HepG2 (cell line): ENCODE data around the gene DLG3. TPM values are rescaled to one million over a fixed set of nuclear protein-coding genes. Genes with fewer than 3 reads are reported as not detected.

ENCODE experiments used
- HNRNPLL ChIP-seq: fragments of 200-400 bp; formaldehyde crosslinking; IDR thresholded peaks from 2 replicates; pipeline ENCODE4 v1.6.1; 2017; ENCODE audit warnings: mild to moderate bottlenecking, low read depth, low read length; ENCODE audit not compliant: poor library complexity, severe bottlenecking
- PPARG ChIP-seq: conservative IDR thresholded peaks from 2 replicates; pipeline ENCODE4 v1.6.1; 2016; ENCODE audit warnings: missing biosample characterization, missing genetic modification reagents
- SP5 ChIP-seq: IDR thresholded peaks from 2 replicates; pipeline ENCODE4 v1.6.1; 2016; ENCODE audit warnings: low read depth, borderline replicate concordance
- XBP1 ChIP-seq: sonication (generic); formaldehyde crosslinking; IDR thresholded peaks from 2 replicates; pipeline ENCODE4 v1.5.0; 2020; ENCODE audit warnings: missing genetic modification reagents
- ZNF670 ChIP-seq: sonication (generic); formaldehyde crosslinking; IDR thresholded peaks from 2 replicates; pipeline ENCODE4 v1.8.0; 2022; ENCODE audit warnings: mild to moderate bottlenecking, missing genetic modification reagents, borderline replicate concordance
- ZNF766 ChIP-seq: sonication (generic); formaldehyde crosslinking; IDR thresholded peaks from 2 replicates; pipeline ENCODE4 v1.5.0; 2020; ENCODE audit warnings: missing genetic modification reagents, borderline replicate concordance
- polyA plus RNA-seq, 8 experiments: library from polyadenylated mRNA; depleted of rRNA in 3 of 8; stranded (reverse) in 7 of 8; unstranded in 1 of 8; fragments of >200 nt; fragmentation: Illumina TruSeq in 4 of 8; extraction: Trizol in 4 of 8; gene quantifications; 2 replicates each; pipeline versions ENCODE4 v1.2.1 to v1.2.3, GENCODE V29; 2011 to 2016; ENCODE audit warnings: low read depth in 4 of 8, missing spikeins in 1 of 8, mixed read lengths in 1 of 8; ENCODE audit not compliant: insufficient read depth in 1 of 8
- total RNA-seq, 5 experiments: library from RNA; depleted of rRNA; stranded (reverse); fragments of >200 nt; fragmentation: Illumina TruSeq; extraction: Trizol; gene quantifications; 2 replicates each; pipeline ENCODE4 v1.2.3, GENCODE V29; 2016; ENCODE audit warnings: low read depth in 1 of 5
- TF ChIP-seq, protein P1 (sequence below): sonication (generic); formaldehyde crosslinking; conservative IDR thresholded peaks from 2 replicates; pipeline ENCODE4 v1.4.0; 2020; ENCODE audit warnings: missing genetic modification reagents
- TF ChIP-seq, protein P2 (sequence below): IDR thresholded peaks from 2 replicates; pipeline ENCODE4 v1.6.1; 2012; ENCODE audit warnings: low read length, improper control_type of control experiment
- TF ChIP-seq, protein P3 (sequence below): sonication (generic); formaldehyde crosslinking; IDR thresholded peaks from 2 replicates; pipeline ENCODE4 v1.4.0; 2020; ENCODE audit warnings: missing genetic modification reagents, borderline replicate concordance
- TF ChIP-seq, protein P4 (sequence below): sonication (generic); formaldehyde crosslinking; IDR thresholded peaks from 2 replicates; pipeline ENCODE4 v1.9.0; 2021; ENCODE audit warnings: missing genetic modification reagents, borderline replicate concordance
- TF ChIP-seq, protein P5 (sequence below): sonication (generic); formaldehyde crosslinking; IDR thresholded peaks from 2 replicates; pipeline ENCODE4 v1.4.0; 2020; ENCODE audit warnings: low read depth, mild to moderate bottlenecking, missing genetic modification reagents

Gene DLG3
- total and polyA plus RNA-seq, 2 of the 13 experiments (the other 11 are each of a cell fraction or from before 2014, with no cell fraction given): 9.9 to 19.4 TPM

DNA sequence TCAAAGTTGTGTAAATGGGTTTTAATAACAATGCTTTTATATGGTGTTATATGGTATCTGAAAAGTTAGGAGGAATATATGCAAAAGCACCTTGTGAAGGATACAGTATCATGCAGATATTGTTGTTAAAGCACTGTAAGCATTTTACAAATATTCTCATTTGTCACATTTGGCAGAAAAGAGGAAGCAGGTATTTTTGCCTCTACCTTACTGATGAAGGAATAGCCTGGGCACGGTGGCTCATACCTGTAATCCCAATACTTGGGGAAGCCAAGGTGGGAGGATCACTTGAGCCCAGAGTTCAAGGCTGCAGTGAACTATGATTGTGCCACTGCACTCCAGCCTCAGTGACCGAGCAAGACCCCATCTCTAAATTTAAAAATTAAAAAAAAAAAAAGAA is 33.7 kb upstream of the DLG3 start (continued):
- TF ChIP-seq, protein P1, sequence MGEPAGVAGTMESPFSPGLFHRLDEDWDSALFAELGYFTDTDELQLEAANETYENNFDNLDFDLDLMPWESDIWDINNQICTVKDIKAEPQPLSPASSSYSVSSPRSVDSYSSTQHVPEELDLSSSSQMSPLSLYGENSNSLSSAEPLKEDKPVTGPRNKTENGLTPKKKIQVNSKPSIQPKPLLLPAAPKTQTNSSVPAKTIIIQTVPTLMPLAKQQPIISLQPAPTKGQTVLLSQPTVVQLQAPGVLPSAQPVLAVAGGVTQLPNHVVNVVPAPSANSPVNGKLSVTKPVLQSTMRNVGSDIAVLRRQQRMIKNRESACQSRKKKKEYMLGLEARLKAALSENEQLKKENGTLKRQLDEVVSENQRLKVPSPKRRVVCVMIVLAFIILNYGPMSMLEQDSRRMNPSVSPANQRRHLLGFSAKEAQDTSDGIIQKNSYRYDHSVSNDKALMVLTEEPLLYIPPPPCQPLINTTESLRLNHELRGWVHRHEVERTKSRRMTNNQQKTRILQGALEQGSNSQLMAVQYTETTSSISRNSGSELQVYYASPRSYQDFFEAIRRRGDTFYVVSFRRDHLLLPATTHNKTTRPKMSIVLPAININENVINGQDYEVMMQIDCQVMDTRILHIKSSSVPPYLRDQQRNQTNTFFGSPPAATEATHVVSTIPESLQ (CRISPR knock-in tag): no peak
- TF ChIP-seq, protein P2, sequence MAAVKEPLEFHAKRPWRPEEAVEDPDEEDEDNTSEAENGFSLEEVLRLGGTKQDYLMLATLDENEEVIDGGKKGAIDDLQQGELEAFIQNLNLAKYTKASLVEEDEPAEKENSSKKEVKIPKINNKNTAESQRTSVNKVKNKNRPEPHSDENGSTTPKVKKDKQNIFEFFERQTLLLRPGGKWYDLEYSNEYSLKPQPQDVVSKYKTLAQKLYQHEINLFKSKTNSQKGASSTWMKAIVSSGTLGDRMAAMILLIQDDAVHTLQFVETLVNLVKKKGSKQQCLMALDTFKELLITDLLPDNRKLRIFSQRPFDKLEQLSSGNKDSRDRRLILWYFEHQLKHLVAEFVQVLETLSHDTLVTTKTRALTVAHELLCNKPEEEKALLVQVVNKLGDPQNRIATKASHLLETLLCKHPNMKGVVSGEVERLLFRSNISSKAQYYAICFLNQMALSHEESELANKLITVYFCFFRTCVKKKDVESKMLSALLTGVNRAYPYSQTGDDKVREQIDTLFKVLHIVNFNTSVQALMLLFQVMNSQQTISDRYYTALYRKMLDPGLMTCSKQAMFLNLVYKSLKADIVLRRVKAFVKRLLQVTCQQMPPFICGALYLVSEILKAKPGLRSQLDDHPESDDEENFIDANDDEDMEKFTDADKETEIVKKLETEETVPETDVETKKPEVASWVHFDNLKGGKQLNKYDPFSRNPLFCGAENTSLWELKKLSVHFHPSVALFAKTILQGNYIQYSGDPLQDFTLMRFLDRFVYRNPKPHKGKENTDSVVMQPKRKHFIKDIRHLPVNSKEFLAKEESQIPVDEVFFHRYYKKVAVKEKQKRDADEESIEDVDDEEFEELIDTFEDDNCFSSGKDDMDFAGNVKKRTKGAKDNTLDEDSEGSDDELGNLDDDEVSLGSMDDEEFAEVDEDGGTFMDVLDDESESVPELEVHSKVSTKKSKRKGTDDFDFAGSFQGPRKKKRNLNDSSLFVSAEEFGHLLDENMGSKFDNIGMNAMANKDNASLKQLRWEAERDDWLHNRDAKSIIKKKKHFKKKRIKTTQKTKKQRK: no peak
- TF ChIP-seq XBP1 (CRISPR knock-in tag): no peak
- no peak for TF ChIP-seq ZNF766
- no peak for TF ChIP-seq SP5 (CRISPR knock-in tag)
- TF ChIP-seq, protein P3, sequence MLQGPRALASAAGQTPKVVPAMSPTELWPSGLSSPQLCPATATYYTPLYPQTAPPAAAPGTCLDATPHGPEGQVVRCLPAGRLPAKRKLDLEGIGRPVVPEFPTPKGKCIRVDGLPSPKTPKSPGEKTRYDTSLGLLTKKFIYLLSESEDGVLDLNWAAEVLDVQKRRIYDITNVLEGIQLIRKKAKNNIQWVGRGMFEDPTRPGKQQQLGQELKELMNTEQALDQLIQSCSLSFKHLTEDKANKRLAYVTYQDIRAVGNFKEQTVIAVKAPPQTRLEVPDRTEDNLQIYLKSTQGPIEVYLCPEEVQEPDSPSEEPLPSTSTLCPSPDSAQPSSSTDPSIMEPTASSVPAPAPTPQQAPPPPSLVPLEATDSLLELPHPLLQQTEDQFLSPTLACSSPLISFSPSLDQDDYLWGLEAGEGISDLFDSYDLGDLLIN (CRISPR knock-in tag): no peak
- TF ChIP-seq ZNF670 (CRISPR knock-in tag): no peak
- TF ChIP-seq, protein P4, sequence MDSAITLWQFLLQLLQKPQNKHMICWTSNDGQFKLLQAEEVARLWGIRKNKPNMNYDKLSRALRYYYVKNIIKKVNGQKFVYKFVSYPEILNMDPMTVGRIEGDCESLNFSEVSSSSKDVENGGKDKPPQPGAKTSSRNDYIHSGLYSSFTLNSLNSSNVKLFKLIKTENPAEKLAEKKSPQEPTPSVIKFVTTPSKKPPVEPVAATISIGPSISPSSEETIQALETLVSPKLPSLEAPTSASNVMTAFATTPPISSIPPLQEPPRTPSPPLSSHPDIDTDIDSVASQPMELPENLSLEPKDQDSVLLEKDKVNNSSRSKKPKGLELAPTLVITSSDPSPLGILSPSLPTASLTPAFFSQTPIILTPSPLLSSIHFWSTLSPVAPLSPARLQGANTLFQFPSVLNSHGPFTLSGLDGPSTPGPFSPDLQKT (CRISPR knock-in tag): no peak
- TF ChIP-seq HNRNPLL: no peak
- TF ChIP-seq PPARG: no peak
- TF ChIP-seq, protein P5, sequence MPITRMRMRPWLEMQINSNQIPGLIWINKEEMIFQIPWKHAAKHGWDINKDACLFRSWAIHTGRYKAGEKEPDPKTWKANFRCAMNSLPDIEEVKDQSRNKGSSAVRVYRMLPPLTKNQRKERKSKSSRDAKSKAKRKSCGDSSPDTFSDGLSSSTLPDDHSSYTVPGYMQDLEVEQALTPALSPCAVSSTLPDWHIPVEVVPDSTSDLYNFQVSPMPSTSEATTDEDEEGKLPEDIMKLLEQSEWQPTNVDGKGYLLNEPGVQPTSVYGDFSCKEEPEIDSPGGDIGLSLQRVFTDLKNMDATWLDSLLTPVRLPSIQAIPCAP (CRISPR knock-in tag): no peak
